Tibial nerve (tissue), 4 donors: Measurements from ENCODE around the gene PLXNB3.

Source experiments
- CTCF ChIP-seq, 5 experiments: fragments of 200-600 bp in 3 of 5; fragments of 450-650 bp in 2 of 5; sonication (generic) in 3 of 5; IDR thresholded peaks; one replicate each; pipeline ENCODE4 v1.5.1; 2016 to 2019; ENCODE audit warnings: antibody characterized with exemption in 5 of 5, mild to moderate bottlenecking in 3 of 5, moderate library complexity in 2 of 5
- EP300 ChIP-seq, 2 donors: sonication (generic); formaldehyde crosslinking; IDR thresholded peaks; one replicate each; pipeline ENCODE4 v1.6.1; 2017; ENCODE audit warnings: antibody characterized with exemption in 2 of 2, mild to moderate bottlenecking in 1 of 2
- POLR2A ChIP-seq, 2 donors: fragments of 450-650 bp; IDR thresholded peaks; one replicate each; pipeline ENCODE4 v1.6.1; 2017; ENCODE audit warnings: antibody characterized with exemption in 2 of 2, mild to moderate bottlenecking in 2 of 2, moderate library complexity in 2 of 2

GRCh38 chrX:153776120-153776599 is 12.1 kb downstream of the PLXNB3 start:
- TF ChIP-seq CTCF (IDR thresholded peaks at IDR 0.05) (no peak), POLR2A (IDR thresholded peaks at IDR 0.05) (no peak), EP300 (IDR thresholded peaks at IDR 0.05) (no peak)
